ENCODE data around the gene ACSM2B. TPM values are rescaled to one million over a fixed set of nuclear protein-coding genes. Genes with fewer than 3 reads are reported as not detected.

ACSM2B gene
- total and polyA plus RNA-seq, 2 of the 4 experiments (the other 2 are of a cell fraction), result not detected

DNA sequence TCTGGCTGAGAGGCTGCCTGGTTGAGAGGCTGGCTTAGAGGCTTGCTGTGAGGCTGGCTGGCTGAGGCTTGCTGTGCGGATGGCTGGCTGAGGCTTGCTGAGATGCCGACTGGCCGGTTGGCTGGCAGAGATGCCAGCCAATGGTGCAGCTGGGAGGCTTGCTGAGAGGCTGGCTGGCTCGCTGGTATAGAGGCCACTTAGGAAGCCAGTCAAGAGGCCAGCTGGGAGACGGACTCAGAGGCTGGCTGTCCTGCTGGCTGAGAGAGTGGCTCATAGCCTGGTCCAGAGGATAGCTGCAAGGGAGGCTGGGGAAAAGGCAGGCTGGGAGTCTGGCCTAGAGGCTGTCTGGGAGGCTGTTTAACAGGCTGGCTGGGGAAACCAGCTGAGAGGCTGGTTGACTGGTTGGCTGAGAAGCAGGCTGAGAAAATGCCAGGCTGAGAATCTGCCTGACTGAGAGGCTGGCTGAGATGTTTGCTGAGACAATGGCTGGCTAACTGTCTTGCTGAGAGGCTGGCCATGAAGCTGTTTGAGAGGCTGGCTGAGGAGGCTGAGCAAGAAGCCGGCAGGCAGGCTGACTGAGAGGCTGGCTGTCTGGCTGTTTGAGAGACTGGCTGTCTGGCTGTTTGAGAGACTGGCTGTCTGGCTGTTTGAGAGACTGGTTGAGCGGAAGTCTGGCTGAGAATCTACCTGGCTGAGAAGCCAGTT lies 37.5 kb upstream of the ACSM2B start:
- Histone ChIP-seq H3K4ac (ENCODE audit: low read depth, low read length) (no peak overlapping the region), H2AK9ac (replicated peaks; ENCODE audit: low read depth, low read length, poor library complexity) (no peak overlapping the region), H4K5ac (ENCODE audit: low read depth, low read length) (no peak overlapping the region), H2BK120ac (ENCODE audit: low read depth, low read length) (no peak overlapping the region), H3K9ac (ENCODE audit: low read depth, low read length) (no peak overlapping the region), H3K14ac (replicated peaks; ENCODE audit: low read depth, low read length) (no peak overlapping the region), H2BK5ac (ENCODE audit: low read depth, low read length, poor library complexity, severe bottlenecking) (no peak overlapping the region), H2BK15ac (ENCODE audit: low read depth, low read length) (no peak overlapping the region), H3K79me1 (ENCODE audit: low read depth in 1 of 2, low read length in 2 of 2) (no peaks in the 10 kb centered on the region), H2AFZ (replicated peaks; ENCODE audit: low read length, poor library complexity) (no peak overlapping the region), H3K18ac (ENCODE audit: low read depth, low read length) (no peak overlapping the region), H3K36me3 (ENCODE audit: control insufficient read depth, insufficient read depth, low read length) (no peaks in the 10 kb centered on the region), H3K4me2 (ENCODE audit: low read depth, low read length) (no peak overlapping the region), H3K4me3 (ENCODE audit: insufficient read depth, low read depth, low read length) (no peak overlapping the region), H4K91ac (ENCODE audit: insufficient read depth, low read depth, low read length) (no peak overlapping the region), H3K27me3 (ENCODE audit: control insufficient read depth, insufficient read depth, low read length) (no peaks in the 10 kb centered on the region), H2AK5ac (ENCODE audit: low read depth, low read length) (no peak overlapping the region), H3K23ac (ENCODE audit: low read depth, low read length) (no peak overlapping the region), H4K8ac (ENCODE audit: low read depth in 2 of 2, low read length in 2 of 2) (no peak overlapping the region), H4K20me1 (ENCODE audit: insufficient read depth, low read length) (no peaks in the 10 kb centered on the region), H3K9me1 (ENCODE audit: insufficient read depth, low read length) (no peaks in the 10 kb centered on the region), H3K56ac (ENCODE audit: extremely low read depth, insufficient read depth, low read length) (no peak overlapping the region), H3K4me1 (ENCODE audit: control insufficient read depth, insufficient read depth, low read length) (no peaks in the 10 kb centered on the region), H3K9me3 (ENCODE audit: control insufficient read depth, insufficient read depth, low read length) (peaks cover 45% of the 10 kb centered on the region), H2BK20ac (ENCODE audit: low read depth, low read length) (no peak overlapping the region), H3K27ac (ENCODE audit: insufficient read depth, low read length) (no peak overlapping the region)
- ChIA-PET POLR2A (ENCODE audit: unreplicated experiment) (no interaction called here), CTCF (no interaction called here)
- in situ Hi-C loops (cut with MboI; ENCODE audit: low sequenced_read_pairs), result no loop called here
- intact Hi-C loops (cut with micrococcal nuclease), result no loop called here
- DNase-seq (no peak), ATAC-seq (ENCODE audit: low read depth) (no peak)
- dilution Hi-C loops (cut with HindIII; ENCODE audit: low sequenced_read_pairs, unreplicated experiment), result no loop called here
- 35% methylated on average over 3 of the region's 7 CpGs; no CpG with 5 or more reads in 1 of the 2 experiments for WGBS, 2 experiments (ENCODE audit: extremely low coverage in 2 of 2, insufficient read length in 1 of 2)
- no TSS peak for BruUV-seq (replicated peaks)
- no peak for TF ChIP-seq CHD1 (IDR thresholded peaks at IDR 0.05; ENCODE audit: low read depth, low read length)
- TF ChIP-seq MAFK (IDR thresholded peaks at IDR 0.05; ENCODE audit: low read depth, low read length), result no peak
- TF ChIP-seq RFX5 (IDR thresholded peaks at IDR 0.05; ENCODE audit: low read depth, low read length), result no peak
- TF ChIP-seq, protein P1, sequence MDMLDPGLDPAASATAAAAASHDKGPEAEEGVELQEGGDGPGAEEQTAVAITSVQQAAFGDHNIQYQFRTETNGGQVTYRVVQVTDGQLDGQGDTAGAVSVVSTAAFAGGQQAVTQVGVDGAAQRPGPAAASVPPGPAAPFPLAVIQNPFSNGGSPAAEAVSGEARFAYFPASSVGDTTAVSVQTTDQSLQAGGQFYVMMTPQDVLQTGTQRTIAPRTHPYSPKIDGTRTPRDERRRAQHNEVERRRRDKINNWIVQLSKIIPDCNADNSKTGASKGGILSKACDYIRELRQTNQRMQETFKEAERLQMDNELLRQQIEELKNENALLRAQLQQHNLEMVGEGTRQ (IDR thresholded peaks at IDR 0.05; ENCODE audit: low read depth, low read length), result no peak
- TF ChIP-seq, protein P2, sequence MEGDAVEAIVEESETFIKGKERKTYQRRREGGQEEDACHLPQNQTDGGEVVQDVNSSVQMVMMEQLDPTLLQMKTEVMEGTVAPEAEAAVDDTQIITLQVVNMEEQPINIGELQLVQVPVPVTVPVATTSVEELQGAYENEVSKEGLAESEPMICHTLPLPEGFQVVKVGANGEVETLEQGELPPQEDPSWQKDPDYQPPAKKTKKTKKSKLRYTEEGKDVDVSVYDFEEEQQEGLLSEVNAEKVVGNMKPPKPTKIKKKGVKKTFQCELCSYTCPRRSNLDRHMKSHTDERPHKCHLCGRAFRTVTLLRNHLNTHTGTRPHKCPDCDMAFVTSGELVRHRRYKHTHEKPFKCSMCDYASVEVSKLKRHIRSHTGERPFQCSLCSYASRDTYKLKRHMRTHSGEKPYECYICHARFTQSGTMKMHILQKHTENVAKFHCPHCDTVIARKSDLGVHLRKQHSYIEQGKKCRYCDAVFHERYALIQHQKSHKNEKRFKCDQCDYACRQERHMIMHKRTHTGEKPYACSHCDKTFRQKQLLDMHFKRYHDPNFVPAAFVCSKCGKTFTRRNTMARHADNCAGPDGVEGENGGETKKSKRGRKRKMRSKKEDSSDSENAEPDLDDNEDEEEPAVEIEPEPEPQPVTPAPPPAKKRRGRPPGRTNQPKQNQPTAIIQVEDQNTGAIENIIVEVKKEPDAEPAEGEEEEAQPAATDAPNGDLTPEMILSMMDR (conservative IDR thresholded peaks at IDR 0.05; ENCODE audit: low read depth, low read length), result no peak
- TF ChIP-seq MXI1 (IDR thresholded peaks at IDR 0.05; ENCODE audit: borderline replicate concordance, low read depth, low read length), result no peak
- TF ChIP-seq RCOR1 (IDR thresholded peaks at IDR 0.05; ENCODE audit: insufficient replicate concordance, low read length), result no peak
- no peak for TF ChIP-seq RAD21 (IDR thresholded peaks at IDR 0.05; ENCODE audit: low read length)
